Kidney glomerular epithelial cell (primary cell): ENCODE data around the gene UNKL.

Experiments
- DNase-seq: peaks from one replicate; lab custom pipeline; 2025; lab: John Stamatoyannopoulos, UW

UNKL gene

DNA sequence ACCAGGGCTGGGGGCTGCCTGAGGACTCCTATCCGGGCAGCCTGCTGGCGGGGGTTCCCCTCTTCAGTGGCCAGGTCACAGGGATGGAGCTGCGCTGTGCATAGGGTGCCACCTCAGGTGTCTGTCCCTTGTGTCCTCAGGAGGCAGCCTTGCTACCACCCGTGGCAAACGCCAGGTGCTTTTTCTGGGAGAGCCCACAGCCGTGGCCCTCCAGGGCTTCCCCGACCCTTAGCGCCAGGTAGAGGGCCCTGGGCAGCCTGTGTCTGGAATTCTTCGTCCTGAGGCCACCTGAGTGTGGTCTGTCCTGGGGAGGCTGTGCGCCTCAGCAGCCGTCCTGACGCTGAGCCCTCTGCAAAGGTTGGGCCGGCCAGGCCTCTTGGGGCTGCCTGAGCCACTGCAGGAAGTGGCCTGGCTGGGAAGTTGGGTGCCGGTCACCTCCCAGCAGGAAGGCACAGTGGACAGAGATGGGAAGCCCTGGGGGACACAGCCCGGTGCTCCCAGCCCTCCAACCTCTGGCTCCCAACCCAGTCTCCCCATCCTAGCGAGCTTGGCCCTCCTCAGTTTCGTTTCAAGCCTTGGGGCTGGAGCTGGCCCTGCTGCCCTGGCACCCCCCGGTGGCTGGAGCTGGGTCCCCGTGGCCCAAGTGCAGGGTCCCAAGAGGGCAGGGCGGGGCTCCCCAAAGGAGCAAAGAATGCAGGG, 88.7 kb downstream of the UNKL start:
- no peak for DNase-seq

DNA sequence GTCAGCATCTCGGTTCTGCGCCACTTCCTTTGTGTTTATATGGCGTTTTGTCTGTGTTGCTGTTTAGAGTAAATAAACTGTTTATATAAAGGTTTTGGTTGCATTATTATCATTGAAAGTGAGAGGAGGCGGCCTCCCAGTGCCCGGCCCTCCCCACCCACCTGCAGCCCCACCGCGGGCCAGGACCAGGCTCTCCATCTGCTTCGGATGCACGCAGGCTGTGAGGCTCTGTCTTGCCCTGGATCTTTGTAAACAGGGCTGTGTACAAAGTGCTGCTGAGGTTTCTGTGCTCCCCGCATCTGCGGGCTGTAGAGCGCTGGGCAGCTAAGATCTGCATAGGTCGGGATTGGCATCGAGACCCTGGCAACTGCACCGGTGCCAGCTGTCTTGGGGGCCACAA, 89.2 kb downstream of the UNKL start:
- DNase-seq = no peak

DNA sequence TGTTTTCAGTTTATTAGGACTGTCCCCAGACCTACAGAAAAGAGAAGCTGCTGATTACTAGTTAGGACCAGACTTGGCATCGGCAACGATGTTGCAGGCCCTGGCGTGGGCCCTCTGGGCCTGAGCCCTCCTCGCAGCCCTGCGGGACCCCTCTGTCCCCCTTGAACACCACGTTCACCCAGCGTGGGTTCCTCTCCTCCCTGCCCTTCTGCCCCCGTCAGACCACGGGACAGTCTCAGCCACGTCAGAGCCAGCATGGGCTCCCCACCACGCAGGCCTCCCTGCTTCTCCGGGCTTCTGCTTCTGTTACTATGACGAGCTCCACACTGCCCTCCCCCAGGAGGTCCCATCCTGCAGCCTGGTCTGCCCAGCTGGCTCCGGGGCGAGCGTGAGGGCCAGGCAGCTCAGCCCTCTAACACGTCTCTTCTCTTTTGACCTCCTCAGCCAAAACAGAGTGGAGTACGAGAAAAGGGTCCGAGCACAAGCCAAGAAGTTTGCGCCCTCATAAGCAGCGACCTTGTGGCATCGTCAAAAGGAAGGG, 90.1 kb downstream of the UNKL start:
- DNase-seq = no peak

DNA sequence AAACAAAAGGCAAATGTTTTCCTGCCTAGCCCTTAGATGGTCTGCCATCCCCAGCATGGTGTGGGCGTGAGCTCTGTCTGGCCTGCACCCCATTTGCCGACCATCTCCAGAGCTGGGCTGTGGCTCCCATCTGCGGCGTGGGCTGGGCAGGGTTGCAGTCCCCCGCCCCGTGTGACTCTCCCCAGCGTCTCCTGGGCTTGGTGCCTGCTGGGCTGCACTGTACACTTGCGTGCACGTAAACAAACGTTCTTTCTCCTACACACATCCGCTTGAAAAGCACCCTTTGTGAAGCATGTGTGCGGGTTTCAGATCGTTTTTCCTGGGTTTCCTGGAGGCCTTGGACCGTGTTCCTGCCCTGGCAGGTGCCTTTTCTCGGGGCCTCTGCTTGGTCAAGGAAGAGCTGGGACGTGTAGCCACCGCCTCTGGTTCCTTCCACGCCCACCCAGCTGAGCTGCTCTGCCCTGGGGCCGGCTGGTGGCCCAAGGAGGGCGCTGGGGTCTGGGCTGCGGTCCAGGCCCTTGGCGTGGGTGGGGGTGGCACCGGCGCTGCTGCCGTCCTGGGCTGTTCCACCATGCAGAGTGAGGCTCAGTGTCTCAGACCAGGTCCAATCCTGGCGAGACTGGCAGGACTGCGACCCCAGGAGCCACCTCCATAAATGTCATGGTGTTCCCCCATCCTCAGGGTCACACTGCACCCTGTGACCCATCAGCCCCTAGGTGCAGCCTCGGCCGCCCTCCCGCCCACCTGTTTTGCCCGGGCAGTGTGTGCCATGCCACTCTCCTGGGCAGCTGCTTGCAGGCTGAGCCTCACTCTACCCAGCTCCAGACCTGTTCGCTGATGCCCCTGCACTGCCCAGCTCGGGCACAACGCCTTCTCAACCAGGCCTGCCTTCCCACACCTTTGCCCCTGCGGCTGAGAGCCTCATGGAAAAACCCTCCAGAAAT, 90.9 kb downstream of the UNKL start:
- DNase-seq = no peak

DNA sequence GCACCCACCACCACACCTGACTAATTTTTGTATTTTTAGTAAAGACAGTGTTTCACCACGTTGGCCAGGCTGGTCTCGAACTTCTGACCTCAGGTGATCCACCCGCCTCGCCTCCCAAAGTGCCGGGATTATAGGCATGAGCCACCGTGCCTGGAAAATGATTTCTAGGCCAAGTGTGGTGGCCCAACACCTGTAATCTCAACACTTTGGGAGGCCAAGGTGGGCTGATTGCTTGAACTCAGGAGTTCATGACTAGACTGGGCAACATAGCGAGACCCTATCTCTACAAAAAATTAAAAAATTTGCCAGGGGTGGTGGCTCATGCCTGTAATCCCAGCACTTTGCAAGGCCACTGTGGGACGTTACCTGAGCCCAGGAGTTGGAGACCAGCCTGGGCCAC, 92.1 kb downstream of the UNKL start:
- DNase-seq = no peak

DNA sequence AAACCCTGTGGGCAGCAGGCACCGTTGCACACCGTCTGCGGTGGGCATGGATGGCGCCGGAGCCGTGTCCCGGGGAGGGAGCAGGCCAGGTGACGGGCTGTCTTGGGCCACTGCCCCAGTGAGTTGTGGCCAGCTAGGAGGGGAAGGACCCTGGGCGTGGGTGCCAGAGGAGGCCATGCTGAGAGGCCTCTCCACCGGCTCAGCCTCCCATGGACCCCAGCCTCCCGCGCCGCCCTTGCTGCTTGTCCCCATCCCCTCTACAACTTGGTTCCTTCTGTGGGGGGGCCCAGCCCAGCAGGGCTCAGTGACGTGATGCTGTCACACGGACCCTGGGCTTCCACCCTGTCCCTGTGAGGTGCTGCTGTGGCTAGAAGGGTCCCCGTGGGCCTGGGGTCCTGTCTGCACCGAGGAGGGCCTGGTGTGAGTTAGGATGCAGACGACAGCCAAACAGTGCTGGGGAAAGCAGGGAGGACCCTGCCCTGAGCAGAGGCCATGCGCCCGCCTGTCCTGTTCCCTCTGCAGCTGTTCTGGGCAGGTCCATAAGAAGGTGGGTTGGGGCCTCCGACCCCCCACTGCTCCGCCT, 93.8 kb downstream of the UNKL start:
- DNase-seq = no peak

DNA sequence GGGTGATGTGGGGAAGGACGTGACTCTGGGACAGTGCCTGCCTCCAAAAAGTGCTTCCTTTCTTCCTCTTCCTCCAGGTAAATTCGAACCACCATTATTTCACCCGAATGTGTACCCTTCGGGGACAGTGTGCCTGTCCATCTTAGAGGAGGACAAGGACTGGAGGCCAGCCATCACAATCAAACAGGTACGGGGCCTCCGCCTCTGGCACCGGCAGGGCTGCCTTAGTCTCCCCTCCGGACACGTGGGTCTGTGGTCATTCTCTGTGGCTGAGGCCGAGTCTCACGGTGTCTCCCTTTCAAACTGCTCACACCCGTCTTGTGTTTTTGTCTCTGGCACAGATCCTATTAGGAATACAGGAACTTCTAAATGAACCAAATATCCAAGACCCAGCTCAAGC, 94.4 kb downstream of the UNKL start:
- no peak for DNase-seq

DNA sequence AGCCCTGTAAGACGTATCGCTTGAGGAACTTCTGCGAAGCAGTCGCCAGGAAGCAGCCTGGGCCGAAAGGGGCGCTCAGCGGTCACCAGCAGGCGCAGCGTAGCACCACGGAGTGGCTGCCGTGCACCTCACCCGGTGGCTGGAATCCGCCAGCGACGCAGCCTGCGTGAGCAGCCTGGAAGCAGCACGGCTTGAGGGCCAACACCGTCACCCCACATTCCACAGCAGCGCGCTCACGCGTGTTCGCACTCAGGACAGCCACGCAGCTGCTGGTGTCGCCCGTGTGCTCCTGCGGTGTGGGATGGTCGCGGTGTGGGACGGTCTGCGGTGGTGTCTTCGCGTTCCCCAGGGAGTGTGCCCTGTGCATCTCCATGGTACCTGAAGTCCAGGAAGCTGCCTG, 95.5 kb downstream of the UNKL start:
- no peak for DNase-seq

DNA sequence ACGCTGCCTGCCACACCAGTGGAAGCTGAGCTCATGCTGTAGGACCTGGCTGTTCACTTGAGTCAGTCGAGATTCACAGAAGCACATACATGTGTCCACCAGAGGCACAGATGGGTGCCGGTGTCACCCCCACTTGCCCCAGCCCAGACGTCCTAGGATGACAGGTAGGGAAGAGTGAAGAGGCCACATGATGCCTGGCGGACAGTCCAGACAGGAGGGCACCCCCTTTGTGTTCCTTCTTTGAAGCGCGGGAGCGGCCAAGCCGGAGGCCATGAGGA, 96.3 kb downstream of the UNKL start:
- no peak for DNase-seq

DNA sequence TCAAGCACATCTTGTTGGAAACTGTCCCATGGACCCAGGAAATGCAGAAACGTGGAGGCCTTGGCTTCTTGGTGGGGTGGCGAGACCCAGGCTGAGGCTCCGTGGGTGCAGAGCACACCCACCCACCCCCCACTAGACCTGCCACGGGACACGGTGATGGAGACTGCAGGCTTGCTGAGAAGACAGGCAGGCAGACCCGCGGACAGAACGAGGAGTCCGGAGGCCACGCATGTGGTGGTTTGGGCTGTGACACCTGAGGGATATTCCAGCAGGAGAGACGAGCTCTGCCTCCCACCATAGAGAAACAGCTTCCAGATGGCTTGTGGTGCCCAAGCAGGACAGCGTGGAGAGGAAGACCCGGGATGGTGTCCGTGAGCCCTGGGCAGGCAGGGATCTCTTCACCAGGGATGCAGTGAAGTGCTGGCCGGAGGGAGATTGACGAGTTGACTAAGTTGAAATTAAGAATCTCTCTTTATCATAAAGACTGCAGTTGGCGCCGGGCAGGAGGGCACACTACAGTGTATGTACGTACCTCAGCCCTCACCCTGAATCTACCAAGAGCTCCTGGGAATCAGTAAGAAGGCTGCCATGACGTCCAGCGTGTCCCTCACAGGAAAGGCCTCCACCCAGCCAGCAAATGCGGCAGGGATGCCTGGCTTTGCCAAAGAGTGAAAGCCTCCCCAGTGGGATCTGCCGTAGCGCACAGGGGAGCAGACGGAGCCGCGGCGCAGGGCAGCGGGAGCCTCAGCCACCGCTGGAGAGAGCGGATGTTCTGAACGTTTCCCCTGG, 96.8 kb downstream of the UNKL start:
- DNase-seq = no peak

DNA sequence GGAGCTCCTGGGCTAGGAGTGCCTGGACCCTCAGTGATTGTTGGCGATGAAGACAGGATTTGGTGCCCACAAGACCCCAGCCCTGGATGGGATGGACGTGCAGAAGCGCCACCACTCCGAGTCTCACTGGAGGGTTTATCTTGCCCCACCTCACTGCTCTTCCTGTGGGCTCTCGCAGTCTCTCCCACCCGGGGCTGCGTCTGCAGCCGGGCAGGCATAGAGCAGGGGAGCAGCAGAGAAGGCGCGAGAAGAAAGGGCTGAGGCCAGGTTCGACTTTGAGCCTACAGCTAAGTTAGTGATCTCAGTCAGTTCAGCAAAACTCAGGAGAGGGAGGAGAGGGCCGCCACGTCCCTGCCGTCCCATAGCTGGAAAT, 98.5 kb downstream of the UNKL start:
- DNase-seq = no peak

DNA sequence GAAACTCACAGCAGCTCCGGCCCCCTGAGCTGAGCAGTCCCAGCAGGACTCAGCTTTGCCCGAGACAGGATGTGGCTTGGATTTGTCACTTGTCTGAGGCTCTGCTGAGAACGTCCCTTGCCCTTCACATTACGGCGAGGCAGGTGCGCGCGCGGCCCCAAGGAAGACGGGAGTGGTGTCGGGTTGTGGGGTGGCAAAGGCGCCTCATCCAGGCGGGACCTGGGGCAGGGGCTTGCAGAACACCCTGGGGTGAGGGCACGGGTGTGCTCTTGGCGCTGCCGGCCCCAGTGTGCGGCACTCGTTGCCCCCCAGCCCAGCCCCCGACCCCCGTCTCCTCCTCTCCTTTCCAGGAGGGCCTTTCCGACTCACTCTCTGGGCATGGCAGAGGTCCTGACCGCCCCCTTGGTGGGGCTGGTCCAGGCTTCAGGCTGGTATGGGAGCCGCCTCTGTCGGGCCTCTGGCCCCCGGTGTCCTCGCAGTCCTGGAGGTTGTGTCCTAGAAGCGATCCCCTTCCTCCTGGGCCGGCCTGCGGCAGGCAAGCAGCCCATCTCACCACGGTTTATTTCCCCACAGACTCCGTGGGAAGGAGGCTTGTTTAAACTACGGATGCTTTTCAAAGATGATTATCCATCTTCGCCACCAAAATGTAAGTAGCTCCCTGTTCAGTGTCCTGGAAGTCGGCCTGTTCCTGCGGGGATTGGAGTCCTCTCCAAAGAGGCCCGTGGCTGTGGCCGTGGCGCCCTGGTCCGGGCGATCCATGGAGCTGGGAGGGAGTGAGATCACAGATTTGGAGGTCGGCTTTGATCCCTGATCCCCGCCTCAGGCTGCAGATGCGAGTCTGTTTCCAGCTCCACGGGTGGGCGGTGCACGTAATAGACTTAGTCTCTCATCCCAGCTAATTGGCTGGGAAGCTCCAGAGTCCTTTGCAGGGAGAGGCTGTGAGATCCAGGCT, 99.1 kb downstream of the UNKL start:
- DNase-seq = no peak

DNA sequence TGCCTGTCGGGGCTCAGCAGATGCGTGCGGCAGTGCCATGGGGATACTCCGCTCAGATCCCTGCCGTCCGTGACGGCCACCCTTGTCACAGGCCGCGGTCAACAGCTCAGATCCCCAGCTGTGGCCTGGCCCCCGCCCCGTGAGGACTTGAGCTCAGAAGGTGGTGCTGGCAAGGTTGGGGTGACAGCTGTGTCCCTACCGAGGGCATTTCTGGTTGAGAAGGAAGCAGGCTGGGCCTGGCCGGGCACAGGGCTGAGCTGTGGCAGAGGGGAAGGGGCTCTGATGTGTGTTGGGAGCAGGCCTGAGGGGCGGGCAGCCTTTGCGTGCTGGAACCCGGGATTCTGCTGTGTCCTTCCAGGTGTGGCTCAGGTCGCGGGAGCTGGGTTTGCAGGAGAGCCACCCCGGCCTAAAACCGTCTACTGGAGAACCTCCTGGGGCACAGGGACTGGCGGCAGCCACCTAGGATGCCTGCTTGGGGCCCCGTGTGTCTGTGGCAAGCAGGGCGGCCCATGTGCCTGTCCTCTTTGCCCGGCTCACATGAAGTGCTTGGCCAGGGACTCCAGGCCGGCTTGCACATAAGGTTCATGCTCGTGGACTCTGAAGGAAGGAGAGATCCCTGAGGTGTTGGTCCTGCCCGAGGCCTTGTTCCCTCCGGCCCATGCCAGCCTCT, 100.0 kb downstream of the UNKL start:
- DNase-seq = no peak

DNA sequence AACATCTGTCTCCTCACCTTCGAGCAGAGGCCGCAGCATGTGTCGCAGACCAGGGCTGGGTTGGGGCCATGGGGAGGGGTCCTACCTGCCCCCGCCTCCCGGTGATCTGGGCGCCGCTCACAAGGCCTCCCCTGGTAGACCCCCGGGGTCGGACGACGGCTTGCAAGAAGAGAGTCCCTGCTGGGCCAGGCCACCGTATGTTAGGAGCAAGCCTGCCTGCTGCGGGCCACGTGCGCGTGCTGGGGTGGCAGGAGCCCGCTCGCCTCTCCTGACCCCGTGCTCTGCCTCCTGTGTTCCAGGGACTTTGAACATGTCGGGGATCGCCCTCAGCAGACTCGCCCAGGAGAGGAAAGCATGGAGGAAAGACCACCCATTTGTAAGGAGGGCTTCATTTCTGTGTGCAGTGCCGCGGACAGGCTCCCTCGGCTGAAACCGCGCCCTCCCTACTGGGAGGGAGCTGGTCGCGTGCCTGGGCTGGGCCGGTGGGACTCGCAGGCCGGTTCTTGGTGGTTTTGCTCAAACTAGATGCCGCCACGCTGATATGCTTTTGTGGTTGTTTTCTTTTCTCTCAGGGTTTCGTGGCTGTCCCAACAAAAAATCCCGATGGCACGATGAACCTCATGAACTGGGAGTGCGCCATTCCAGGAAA, 100.7 kb downstream of the UNKL start:
- DNase-seq = no peak
